CD4-positive, alpha-beta T cell treated with Interleukin-21 for 1 hour (primary cell): ENCODE measurements around the gene CAMTA1.

ENCODE experiments used
- DNase-seq: peaks from one replicate; pipeline ENCODE4 v3.0.0-alpha.2; 2020

Gene CAMTA1

DNA sequence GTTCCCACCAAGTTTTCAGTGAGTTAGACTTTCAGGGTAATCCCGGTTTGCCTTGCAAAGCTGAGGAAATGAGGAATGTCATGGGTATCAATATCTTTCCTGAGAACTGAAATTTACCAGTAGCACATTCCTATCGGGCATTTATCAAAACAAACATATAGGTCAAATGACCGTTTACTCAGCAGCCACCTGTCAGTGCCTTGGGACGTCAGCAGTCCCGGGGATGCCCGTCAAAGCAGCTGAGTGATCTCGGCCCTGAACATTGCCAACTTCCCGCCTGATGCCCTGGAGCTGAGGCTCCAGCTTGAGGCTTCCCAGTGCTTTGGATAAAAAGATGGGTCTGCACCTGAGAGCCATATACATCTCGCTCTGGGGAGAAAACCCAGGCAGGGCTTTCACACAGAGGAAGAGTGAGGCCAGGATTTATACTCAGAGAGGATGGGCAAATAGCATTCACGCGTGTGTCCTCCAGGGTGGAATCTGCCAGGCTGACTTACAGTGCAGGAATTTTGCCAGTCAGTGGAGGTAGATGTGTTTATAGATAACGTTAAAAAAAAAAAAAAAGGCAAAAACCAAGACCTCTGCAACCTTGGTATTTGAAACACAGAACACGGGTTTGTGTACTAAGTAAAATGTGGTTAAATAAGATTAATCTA lies 550.1 kb downstream of the CAMTA1 start:
- no peak for DNase-seq

DNA sequence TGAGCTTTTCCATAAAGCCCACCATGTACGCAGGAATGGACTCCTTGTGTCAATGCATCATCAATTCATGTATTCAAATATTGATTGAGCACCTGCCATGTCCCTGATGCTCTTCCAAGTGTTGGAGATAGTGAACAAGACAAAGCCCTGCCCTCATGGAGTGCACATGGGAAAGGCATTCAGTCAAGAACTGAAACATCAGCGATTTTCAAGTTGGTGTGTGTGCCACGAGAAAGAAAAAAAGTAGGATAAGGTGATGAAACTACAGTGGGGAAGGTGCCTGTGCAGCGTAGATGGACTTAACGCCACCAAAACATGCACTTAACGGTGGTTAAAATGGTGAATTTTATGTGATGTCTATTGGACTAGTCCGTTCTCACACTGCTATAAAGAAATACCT lies 553.2 kb downstream of the CAMTA1 start:
- DNase-seq, result no peak

DNA sequence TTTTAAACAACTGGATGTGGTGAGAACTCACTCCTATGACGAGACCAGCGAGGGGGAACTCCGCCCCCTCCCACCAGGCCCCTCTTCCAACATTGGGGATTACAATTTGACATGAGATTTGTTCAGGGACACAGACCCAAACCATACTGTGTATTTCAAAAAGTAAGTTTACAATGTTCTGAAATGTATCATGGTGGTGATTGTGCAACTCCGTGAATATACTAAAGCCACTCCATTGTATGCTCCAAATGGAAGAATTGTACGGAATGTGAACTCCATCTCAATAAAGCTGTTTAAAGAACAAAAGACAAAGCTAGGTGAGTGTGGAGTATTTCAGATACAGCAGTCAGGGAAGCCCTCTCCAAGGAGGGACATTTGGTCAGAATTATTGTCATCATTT lies 553.8 kb downstream of the CAMTA1 start:
- no peak for DNase-seq

DNA sequence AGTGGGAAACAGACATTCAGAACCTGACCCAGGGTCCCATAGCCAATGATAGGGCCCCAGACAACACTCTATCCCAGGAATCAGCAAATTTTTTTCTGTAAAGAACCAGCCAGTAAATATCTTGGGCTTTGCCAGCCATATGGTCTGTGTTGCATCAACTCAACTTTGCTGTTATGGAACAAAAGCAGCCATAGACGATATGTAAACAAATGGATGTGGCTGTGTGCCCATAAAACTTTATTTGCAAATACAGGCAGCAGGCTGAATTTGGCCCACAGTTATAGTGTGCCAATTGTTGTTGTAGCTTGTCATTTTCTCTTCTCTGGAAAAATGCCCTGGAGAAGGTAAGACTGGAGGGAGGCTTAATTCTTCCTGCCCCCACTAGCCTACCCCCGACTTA lies 554.7 kb downstream of the CAMTA1 start:
- DNase-seq, result no peak

DNA sequence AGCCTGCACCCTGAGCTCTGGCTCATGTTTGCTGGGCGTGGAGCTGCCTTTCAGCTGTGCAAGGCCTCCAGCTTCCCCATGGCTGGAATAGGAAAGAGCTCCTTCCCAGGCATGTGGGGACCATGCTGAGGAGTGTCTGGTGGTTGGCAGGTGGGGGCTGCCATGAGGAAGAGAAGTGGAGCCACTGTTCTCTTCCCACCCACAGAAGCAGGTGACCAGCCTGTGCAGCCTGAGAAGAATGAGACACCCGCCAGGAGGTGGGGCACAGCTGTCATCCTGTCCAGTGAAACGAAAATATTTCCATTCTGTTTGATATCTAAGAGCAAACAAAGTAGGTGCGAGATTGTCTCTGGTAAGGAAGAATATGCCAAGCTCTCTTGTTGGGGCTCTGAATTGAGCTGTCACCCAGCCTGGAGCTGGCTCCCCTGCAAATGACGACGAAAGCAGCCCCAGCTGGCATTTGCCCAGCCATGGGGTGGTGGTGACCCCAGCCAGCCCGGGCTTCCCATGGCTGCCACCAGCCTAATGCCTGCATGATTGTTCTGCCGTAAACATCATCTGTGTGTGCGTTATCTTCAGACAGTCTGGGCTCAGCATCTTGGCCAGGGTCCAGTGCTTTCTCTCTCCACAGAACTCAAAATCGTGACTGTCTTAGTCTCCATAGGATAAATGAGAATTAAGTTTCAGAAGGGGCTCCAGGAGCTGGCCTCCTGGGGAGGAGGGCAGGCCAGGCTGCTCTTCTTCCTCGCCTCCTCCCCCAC lies 556.1 kb downstream of the CAMTA1 start:
- no peak for DNase-seq

DNA sequence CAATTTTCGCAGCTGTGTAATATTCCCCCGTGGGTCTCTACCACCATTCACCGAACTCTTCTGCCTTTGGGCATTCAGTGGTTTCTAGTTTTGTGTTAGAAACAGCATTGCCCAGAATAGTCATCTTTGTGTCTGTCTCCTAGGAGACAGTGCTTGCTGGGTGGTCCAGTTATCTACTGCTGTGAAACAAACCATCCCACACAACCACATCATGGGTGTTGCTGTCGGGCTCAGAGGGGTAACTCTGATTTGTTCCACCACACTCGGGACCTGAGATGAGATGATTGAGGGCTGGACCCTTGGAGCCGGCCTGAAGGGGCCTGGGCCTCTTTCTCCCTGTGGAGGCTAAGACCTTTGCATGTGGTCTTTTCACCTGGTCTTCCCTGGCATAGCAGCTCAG lies 558.6 kb downstream of the CAMTA1 start:
- DNase-seq, result no peak

DNA sequence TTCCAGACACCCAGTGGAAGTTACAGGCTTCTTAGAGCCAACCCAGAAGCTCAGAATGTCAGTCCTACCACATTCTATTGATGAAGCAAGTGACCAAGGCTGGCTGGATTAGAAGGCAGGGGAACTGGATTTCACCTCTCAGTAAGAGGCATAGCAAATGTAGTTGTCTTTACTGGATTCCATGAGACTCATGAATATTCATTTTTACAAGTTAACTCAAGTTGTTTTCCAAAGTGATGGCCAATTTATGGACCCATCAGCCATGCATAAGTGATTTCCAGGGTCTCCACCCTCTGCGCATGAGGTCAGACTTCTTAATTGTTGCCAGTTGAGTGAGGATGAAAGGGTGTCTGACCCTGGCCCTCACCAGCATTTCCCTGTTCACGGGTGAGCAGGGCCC lies 559.0 kb downstream of the CAMTA1 start:
- no peak for DNase-seq

DNA sequence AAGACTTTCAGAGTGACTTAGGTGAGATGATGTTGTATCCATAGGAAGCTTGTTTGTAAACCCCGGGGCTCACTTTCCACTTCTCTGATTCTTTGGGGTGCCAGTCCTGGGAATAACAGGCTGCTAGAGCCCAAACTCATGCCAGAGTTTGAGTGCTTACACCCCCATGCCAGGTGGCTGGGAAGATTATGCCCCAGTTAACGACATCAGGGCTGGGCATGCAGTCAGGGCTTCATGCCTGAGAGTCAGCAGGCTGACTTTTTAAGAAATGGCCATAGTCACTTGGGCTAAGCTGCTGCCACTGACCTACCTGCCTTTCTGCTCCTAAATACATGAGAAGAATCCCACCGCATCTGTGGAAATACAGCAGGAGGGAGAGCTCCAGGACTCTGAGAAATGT lies 560.3 kb downstream of the CAMTA1 start:
- no peak for DNase-seq

DNA sequence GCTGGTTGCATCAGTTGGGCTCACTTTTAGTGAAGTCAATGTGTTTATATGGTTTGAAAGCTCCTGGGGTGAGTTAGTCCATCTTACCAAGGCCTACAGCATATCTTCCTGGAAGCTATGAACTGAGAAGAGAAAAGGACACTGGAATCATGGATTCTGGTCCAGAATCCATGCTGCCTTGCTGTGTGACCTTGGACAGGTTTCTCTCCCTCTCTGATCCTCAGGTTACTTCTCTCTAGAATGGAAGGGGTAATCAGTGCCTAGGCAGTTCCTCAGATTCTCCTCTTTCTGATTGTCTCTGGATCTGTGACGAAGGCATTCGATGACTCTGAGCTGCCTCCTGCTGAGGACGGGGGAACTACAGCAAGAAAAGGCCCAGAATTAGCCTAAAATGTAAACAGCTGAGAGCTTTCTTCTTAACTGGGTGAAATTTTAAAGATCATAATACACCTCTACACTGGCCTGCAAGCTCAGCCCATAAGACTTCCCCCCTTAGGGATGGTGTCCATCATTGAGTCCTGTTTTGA lies 560.9 kb downstream of the CAMTA1 start:
- no peak for DNase-seq

DNA sequence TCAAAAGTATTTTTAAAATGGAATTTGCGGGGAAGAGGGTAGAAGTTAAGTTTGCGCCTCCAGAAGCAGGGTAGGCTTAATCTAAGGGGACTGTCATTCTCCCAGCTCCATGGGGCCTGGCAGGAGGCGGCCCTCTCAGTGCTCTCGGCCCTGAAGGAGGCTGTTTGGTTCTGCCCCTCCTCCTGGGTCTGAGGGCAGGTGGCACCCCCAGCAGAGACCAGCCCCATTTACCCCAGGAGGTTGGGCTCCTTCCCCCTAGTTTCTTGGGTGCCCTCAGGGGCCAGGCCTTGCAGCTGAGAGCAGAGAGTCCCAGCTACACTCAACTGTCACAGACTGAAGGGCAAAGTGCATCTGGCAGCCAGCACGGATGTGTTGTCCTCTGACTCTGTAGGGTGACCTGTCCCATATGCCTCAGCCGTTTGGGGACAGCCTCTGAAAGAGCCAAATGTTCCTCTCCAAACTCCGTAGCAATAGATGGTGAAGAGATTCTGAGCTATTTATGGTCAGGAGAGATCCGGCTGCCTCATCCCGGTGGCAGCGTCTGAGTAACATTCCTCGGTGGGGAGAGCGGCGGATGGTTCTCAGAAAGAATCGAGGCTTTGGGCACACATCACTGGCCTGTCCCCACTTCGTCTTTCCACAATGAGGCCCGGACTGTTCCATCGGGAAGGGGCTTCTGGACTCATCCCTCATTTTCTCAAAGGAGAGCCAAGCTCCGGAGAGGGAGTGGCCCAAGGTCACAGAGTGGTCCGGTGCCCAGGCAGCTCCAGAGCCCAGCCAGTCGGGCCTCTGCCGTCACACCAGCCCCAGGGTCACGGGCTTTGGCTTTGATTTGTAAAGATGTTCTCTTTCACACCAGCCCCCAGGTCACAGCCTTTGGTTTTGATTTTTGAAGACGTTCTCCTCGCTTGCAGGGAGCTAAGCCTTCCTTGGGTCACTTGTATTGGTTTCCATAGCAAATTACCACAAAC lies 561.6 kb downstream of the CAMTA1 start:
- DNase-seq, result no peak

DNA sequence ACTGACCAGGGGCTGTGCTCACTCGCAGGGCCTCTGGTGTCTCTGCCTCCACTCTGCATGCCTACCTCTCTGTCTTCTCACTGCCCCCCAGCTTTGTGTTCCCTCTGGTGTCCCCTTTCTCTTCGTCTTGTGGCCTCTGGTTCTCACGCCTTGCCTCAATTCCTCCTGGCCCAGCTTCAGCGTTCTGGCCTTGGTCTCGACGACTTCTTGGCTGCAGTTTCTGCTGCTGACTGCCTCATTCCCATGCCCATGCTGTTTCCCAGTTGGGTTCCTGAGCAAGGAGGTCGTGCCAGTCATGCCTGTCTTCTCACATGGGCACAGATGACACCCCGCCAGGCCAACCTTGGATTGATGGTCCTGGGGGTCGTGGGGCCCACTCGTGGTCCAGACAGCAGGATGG lies 562.8 kb downstream of the CAMTA1 start:
- DNase-seq, result no peak

DNA sequence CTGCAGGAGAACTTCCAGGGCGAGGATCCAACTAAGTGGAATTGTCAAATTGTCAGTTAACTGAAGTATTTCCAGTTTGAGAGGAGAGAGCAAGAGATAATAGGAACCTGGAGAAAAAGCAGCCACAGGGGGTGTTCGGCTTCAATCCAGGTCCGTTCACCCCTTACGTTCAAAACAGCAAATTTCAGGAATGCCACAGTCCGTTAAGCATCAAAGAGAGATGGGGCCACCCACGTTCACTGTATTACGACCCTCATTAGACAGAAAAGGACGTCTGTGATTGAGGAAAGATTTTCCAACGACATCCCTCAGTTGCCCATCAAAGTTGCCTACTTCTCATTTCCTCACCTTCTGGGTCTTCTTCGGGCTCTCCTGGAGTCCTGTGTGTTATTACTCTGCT lies 563.3 kb downstream of the CAMTA1 start:
- no peak for DNase-seq

DNA sequence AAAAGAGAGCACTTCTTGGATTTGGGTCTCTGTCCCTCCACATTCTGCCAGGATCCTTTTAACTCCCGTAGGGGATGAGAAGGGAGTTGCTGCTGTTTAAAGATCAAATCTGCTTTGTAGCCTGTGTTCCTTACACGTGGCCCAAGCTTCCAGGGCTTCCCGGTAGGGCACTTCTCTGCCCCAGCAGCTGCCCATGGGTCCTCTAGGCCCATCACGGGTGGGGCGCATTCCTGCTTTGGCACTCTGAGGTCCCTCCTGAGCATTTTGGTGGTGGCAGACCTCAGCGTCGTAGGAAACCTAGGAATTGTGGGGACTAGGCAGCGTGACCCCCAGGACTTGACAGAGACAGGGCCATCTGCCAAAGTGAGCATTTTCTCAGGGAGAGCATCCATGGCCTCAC lies 565.5 kb downstream of the CAMTA1 start:
- no peak for DNase-seq

DNA sequence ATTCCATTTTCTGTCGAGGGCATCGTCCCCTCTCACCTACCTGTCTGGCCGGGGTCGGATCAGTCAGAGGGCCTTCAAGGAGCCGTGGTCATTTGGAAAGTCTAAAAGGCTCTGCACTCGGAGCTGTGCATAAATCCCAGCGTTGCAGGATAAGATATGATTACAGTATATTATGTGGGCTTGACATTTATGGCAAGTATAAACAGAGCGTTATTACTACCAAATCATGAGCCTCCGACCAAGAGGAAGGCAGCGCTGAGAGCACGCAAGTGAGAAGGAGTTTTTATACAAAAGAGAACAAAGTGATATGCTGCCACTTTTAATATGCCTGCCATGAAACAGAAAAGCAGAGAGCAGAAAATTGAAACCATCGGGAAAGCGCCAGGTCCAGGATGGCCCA lies 566.4 kb downstream of the CAMTA1 start:
- DNase-seq, result no peak

DNA sequence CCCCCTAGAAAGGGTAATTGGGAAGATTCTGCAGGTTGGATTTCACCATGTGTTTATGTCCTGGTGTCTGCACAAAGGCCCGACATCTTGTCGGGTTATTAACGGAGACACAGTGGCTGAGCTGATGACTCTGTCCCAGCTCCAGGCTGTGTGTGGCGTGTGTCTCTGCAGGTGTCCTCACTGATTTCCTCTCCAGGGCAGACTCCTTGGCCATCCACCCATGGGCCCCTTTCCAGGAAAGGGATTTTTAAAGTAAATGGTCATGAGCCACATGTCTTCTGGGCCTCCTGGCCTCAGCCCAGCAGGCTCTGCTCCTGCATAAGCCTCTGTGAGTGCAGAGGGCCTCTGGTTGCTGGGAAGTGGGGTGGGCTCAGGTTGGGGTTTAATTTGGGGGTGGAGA lies 567.1 kb downstream of the CAMTA1 start:
- DNase-seq, result no peak

DNA sequence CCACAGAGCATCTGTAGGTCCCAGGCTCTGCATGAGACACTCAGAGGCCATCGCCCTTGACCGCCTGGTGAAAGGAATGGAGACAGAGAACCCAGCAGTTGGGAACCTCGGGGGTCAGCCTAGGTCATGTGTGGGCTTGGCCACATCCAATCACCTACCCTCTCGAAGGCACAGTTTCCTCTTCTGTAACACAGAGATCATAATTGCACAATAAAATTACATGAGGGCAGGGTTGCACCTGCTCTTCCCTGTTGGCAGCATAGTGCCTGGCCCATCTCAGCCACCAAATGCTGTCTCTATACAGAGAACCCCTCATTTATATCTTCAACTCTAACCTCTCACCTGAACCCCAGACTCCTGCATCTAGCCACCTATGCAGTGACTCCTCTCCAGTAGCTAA lies 567.7 kb downstream of the CAMTA1 start:
- DNase-seq, result no peak

DNA sequence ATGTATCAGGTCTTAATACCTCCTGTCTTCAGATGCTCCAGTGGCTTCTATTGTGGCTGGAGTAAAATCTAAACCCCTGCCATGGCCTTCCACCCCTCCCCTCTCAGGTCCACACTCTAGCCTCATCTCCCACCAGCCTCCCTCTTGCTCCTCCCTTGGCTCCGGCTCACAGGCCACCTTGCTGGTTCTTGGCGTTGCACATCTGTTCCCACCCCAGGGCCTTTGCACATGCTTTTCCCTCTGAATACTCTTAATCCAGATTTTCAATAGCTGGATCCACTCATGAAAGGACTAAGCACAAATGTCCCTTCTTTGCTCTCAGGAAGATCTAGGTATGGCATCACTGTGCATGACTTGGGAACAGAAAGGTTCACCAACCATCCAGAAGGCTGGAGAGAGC lies 570.4 kb downstream of the CAMTA1 start:
- DNase-seq, result no peak

DNA sequence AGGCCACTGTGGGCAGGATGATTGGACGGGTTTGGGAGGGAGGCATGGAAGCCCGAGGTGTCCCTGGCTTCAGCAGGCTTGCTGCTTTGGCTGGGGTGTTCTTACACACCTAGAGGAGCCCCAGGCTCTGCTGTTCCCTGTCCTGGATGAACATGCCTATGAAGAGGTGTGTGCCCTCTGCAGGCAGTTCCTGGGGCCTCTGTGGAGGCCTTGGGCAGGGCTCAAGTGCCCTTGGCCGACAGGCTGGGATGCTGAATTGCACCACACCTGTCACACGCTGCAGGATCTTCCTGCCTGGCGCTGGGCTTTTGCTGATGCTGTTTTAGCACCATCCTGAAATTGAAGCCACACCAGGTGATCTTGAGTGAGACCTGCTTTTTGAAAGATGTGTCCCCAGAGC lies 570.8 kb downstream of the CAMTA1 start:
- no peak for DNase-seq

DNA sequence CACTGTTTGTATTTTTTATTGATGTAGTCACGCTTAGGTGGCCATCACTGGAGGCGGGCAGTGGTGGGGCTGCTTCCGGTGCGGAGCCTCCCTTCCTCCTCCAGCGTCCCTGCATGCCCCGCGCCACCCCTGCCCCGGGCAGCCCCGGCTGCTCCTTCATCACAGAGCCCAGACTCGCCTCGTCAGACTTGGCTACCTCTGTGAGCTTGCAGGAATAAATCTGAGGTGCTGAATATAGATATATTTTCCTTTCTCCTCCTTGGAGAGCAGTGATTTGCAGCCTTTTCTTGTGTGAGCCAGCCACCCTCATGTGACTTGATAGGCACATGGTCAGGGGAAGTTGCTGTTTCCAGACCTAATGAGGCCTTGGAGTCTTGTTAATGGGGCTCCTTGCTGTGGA lies 573.2 kb downstream of the CAMTA1 start:
- DNase-seq, result no peak

DNA sequence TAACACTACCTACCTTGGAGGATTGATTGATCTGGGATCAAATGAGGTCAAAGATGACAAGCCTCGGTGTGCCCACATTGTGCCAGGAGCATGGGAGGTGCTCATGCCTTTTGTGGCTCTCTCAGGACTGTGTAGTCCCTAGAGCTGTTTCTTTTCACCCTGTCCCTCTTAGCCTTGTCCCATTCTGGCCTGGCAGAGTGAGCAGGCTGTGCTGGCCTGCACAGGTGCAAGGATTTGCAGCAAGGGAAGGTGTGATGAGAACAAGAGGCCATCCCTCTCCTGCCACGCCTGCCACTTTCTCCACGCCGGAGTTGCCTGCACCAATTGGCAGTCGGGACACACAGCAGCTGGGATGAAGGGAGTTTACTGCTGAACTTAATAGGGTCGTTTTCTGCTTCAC lies 575.3 kb downstream of the CAMTA1 start:
- no peak for DNase-seq

DNA sequence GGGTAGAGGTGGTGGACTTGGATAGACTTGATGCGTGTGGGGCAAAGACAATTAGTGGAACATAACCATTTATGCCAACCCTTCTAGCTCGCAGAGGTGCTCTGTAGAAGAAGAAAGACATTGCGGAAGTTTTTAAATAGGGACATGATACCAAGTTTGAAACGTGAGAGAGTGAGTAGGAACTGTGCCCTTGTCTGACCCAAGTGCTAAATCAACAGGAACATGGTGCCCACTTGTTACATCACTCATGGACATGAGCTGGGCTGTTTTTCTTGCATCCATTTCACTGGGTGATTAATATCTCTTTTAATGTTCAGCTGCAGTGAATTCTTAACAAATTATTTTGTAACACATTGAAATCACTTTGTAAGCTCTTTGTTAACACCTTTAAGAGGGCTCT lies 577.7 kb downstream of the CAMTA1 start:
- DNase-seq, result no peak

DNA sequence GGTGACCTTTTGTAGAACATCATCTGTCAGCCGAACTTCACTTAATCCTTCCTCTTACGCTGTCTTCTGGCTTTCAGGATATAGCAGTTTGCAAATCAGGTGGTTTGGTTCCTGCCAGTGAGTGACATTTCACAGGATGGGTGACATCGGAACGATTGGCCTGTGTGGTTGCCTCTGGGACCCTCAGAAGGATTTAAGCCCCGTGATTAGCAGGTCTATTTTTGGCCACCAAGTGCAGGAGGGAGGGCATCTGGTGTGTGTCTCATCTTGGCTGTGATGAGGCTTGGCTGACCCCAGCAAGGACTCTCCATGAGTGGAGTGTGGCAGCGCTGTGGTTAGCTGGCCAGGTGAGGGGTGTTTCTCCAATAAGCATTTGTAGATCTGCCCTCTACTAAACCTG lies 578.2 kb downstream of the CAMTA1 start:
- DNase-seq, result no peak

DNA sequence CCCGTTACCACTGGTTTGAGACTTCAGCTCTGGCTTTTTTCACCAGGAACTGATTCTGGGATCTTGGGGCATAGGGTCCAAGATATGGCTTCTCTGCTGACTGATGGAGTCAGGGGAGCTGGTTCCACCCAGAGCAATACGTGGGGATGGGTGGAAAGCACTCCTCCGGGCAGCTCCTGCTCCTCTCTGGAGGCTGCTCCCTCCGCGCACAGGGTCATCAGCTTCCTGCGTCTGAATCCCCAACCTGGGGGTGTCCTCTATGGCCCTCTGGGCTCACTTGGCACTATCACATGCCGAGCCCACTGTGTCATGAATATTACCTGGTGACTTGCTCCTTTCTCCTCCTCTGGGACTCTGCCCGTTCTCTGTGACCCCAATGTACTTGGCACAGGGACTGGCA lies 580.5 kb downstream of the CAMTA1 start:
- DNase-seq, result no peak
